ENCODE measurements around the gene BEND7. TPM values are rescaled to one million over a fixed set of nuclear protein-coding genes. Genes with fewer than 3 reads are reported as not detected.

Gene BEND7
- total RNA-seq, 1 experiment from 2014 or later = 7.6 TPM

DNA sequence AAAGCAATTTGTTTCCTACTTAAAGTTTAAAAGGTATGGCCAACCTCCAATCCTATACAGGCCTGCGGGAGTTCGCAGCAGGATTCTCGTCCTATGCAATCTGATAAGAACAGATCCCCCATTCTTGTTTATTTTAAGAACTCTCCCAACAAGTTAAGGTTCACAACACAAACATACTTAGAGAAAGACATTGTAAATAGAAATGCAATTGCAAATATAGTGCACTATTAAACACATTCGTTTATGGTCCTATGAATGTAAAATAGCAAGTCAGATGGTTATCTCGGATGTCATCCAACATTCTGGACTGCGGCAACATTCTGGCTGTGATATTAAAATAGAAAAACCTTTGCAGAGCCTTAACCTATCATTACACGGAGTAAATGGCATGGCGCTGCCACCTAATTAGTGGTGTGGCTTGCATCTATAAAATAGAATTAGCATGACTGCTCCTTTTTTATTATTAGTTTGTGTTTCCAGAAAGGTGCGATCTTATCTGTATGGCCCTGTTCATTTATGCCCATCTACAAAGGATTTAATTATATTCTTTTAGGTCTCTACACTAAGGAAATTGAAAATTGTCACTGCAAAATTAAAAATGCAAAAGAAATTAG is 37.0 kb downstream of the BEND7 start:
- Histone ChIP-seq H3K4me3 (ENCODE audit: low read depth in 2 of 2, low read length in 2 of 2) (no peak overlapping the region), H3K36me3 (ENCODE audit: control insufficient read depth, insufficient read depth, low read length) (no peaks in the 10 kb centered on the region), H3K27me3 (ENCODE audit: control insufficient read depth, insufficient read depth, low read length) (no peaks in the 10 kb centered on the region), H3K4me1 (ENCODE audit: control insufficient read depth, insufficient read depth, low read length) (no peaks in the 10 kb centered on the region), H3K27ac (ENCODE audit: low read length) (no peak overlapping the region), H3K9me3 (ENCODE audit: control insufficient read depth, insufficient read depth, low read depth, low read length) (no peaks in the 10 kb centered on the region)
- intact Hi-C loops (cut with micrococcal nuclease; ENCODE audit: unreplicated experiment) = no loop called here
- POLR2A ChIA-PET = no interaction called here
- no TSS peak for BruUV-seq (replicated peaks)
- ATAC-seq = no peak
- in situ Hi-C loops (cut with HindIII; ENCODE audit: low pct_unique_long_range_greater_than_20kb, low sequenced_read_pairs) = no loop called here
- CTCF ChIA-PET = no interaction called here
- TF ChIP-seq TCF7L2 (IDR thresholded peaks at IDR 0.05; ENCODE audit: low read depth, low read length) = no peak
- TF ChIP-seq POLR2AphosphoS5 (IDR thresholded peaks at IDR 0.05; ENCODE audit: low read depth, low read length) = no peak
- no peak for TF ChIP-seq REST (IDR thresholded peaks at IDR 0.05; ENCODE audit: insufficient read depth in 1 of 2, low read depth in 2 of 2, low read length in 1 of 2)
- TF ChIP-seq SIN3A (IDR thresholded peaks at IDR 0.05; ENCODE audit: borderline replicate concordance, insufficient read depth, low read depth, low read length) = no peak
- TF ChIP-seq, protein P1, sequence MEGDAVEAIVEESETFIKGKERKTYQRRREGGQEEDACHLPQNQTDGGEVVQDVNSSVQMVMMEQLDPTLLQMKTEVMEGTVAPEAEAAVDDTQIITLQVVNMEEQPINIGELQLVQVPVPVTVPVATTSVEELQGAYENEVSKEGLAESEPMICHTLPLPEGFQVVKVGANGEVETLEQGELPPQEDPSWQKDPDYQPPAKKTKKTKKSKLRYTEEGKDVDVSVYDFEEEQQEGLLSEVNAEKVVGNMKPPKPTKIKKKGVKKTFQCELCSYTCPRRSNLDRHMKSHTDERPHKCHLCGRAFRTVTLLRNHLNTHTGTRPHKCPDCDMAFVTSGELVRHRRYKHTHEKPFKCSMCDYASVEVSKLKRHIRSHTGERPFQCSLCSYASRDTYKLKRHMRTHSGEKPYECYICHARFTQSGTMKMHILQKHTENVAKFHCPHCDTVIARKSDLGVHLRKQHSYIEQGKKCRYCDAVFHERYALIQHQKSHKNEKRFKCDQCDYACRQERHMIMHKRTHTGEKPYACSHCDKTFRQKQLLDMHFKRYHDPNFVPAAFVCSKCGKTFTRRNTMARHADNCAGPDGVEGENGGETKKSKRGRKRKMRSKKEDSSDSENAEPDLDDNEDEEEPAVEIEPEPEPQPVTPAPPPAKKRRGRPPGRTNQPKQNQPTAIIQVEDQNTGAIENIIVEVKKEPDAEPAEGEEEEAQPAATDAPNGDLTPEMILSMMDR (IDR thresholded peaks at IDR 0.05) = no peak
- DNase-seq (ENCODE audit: low read depth, low spot score) = no peak

DNA sequence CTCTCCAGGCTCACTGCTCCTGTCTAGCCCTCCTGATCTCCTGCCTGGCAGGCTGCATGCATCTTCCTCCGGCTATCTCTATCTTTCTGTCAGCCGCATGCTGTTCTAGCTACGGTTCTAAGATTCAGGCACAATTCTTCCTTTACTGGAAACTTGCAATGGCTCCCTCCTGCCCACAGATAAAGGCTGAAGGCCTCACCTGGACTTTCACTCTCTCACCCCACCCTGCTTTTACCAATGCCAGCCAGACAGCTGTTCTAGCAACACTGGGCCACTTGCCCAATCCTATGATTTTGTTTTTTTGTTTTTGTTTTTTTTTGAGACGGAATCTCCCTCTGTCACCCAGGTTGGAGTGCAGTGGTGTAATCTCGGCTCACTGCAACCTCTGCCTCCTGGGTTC is 38.3 kb downstream of the BEND7 start:
- in situ Hi-C loops (cut with HindIII; ENCODE audit: low pct_unique_long_range_greater_than_20kb, low sequenced_read_pairs) (no loop called here), intact Hi-C loops (cut with micrococcal nuclease; ENCODE audit: unreplicated experiment) (no loop called here)
- no peak overlapping the region for H3K4me3 ChIP-seq (ENCODE audit: low read depth in 2 of 2, low read length in 2 of 2)
- ChIA-PET POLR2A (no interaction called here), CTCF (interaction anchor here (0.7 kb wide), 1 partner anchor 110 kb away, joined by 8 read pairs; no protein-coding TSS in a partner anchor)
- no TSS peak for BruUV-seq (replicated peaks)
- no peaks in the 10 kb centered on the region for H3K27me3 ChIP-seq (ENCODE audit: control insufficient read depth, insufficient read depth, low read length)
- no peak for ATAC-seq
- no peak for DNase-seq (ENCODE audit: low read depth, low spot score)
- H3K36me3 ChIP-seq (ENCODE audit: control insufficient read depth, insufficient read depth, low read length) = no peaks in the 10 kb centered on the region
- TF ChIP-seq, protein P1 (IDR thresholded peaks at IDR 0.05) = no peak
- TF ChIP-seq REST (IDR thresholded peaks at IDR 0.05; ENCODE audit: insufficient read depth in 1 of 2, low read depth in 2 of 2, low read length in 1 of 2) (no peak), SIN3A (IDR thresholded peaks at IDR 0.05; ENCODE audit: borderline replicate concordance, insufficient read depth, low read depth, low read length) (no peak), POLR2AphosphoS5 (IDR thresholded peaks at IDR 0.05; ENCODE audit: low read depth, low read length) (no peak), TCF7L2 (IDR thresholded peaks at IDR 0.05; ENCODE audit: low read depth, low read length) (no peak)
- no peak overlapping the region for H3K27ac ChIP-seq (ENCODE audit: low read length)
- H3K4me1 ChIP-seq (ENCODE audit: control insufficient read depth, insufficient read depth, low read length) = no peaks in the 10 kb centered on the region
- no peaks in the 10 kb centered on the region for H3K9me3 ChIP-seq (ENCODE audit: control insufficient read depth, insufficient read depth, low read depth, low read length)

All from Panc1 (cell line).